Spleen (tissue), 7 donors: Measurements from ENCODE around the gene BTBD18.
A peak's percentile ranks its signal among the peaks of the same experiment; 100 is the strongest.

Experiments used
- POLR2A ChIP-seq, 3 donors: fragments of 450-650 bp; IDR thresholded peaks; one replicate each; pipeline ENCODE4 v1.5.1; 2017; ENCODE audit warnings: antibody characterized with exemption in 3 of 3, mild to moderate bottlenecking in 1 of 3
- POLR2AphosphoS5 ChIP-seq, 3 donors: sonication (generic); formaldehyde crosslinking; IDR thresholded peaks; one replicate each; pipeline ENCODE4 v1.5.1; 2017; ENCODE audit warnings: antibody characterized with exemption in 3 of 3
- TF ChIP-seq, protein P1 (sequence below), 11 experiments: fragments of 200-600 bp in 7 of 11; fragments of 450-650 bp in 4 of 11; sonication (generic) in 4 of 11; IDR thresholded peaks in 8 of 11; conservative IDR thresholded peaks in 3 of 11; 1 replicate in 7 of 11; 2 replicates in 4 of 11; pipeline versions ENCODE4 v1.4.0 to v1.8.0; 2016 to 2021; ENCODE audit warnings: antibody characterized with exemption in 11 of 11, inconsistent platforms in 4 of 11, mild to moderate bottlenecking in 1 of 11
- donor health status: DM: no; HTN: no; CAD: no; lungs with moderate emphysema.
- donor health status: DM: no; HTN: no; CAD: no.
- donor health status: DM: no; HTN: no; CAD: no.

DNA sequence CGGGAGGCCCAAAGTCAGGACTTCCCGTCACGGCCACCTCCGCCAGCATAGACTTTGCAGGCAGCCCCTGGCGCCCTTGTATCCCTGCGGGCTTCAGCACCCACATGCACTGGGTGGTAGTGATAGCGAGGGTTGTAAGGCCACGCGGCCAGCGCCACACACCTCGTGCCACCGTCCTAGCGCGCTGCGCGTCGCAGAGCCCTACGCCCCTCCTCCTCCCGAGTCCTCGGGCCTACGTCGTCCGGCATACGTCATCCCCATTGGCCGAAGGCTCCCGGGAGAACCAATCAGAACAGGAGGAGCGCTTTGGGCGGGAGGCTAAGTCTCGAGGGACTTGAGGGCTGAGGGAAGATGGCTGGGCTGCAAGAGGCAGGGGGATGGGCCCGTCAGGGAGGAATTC, 1.3 kb upstream of the BTBD18 start:
- TF ChIP-seq, protein P1, sequence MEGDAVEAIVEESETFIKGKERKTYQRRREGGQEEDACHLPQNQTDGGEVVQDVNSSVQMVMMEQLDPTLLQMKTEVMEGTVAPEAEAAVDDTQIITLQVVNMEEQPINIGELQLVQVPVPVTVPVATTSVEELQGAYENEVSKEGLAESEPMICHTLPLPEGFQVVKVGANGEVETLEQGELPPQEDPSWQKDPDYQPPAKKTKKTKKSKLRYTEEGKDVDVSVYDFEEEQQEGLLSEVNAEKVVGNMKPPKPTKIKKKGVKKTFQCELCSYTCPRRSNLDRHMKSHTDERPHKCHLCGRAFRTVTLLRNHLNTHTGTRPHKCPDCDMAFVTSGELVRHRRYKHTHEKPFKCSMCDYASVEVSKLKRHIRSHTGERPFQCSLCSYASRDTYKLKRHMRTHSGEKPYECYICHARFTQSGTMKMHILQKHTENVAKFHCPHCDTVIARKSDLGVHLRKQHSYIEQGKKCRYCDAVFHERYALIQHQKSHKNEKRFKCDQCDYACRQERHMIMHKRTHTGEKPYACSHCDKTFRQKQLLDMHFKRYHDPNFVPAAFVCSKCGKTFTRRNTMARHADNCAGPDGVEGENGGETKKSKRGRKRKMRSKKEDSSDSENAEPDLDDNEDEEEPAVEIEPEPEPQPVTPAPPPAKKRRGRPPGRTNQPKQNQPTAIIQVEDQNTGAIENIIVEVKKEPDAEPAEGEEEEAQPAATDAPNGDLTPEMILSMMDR (IDR thresholded peaks at IDR 0.05 in 8 of 11, conservative IDR thresholded peaks at IDR 0.05 in 3 of 11): no peak
- peak in 2 of 3 donors; percentile 21 to 73 for TF ChIP-seq POLR2AphosphoS5 (IDR thresholded peaks at IDR 0.05)
- TF ChIP-seq POLR2A (IDR thresholded peaks at IDR 0.05): no peak
